Activated CD4-positive, alpha-beta T cell treated with anti-CD3 and anti-CD28 coated beads, Interleukin-2, amount 50 U/mL, for 24 hours (primary cell): ENCODE results near the gene BORCS8.
"Not testable (repeated sequence)": the region's sequence is repeated elsewhere in the genome, so short reads cannot be mapped to it uniquely, and the experiment has no call there.

ENCODE experiments used
- DNase-seq, 2 donors: peaks; one replicate each; pipeline ENCODE4 v3.0.0-alpha.2; 2020; ENCODE audit warnings: low read depth in 1 of 2, low spot score in 1 of 2

Gene BORCS8

DNA sequence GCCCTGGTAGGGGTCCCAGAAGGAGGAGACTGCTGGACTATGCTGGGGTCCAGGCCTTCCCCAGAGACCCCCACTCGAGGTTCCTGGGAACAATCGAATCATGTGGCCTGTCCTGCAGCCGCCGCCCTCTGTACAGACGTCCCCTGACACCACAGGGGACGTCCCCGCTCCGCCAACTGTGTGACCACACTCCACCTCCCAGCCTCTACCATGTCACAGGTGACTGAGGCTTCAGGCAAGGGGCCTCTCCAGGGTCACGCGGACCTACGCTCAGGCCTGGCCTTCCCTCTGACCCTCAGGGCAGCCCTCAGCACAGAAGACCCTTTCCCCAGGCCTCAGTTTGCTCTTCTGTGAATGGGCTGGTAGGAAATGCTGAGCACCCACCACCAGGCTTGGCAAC lies 40.5 kb downstream of the BORCS8 start:
- no peak for DNase-seq

DNA sequence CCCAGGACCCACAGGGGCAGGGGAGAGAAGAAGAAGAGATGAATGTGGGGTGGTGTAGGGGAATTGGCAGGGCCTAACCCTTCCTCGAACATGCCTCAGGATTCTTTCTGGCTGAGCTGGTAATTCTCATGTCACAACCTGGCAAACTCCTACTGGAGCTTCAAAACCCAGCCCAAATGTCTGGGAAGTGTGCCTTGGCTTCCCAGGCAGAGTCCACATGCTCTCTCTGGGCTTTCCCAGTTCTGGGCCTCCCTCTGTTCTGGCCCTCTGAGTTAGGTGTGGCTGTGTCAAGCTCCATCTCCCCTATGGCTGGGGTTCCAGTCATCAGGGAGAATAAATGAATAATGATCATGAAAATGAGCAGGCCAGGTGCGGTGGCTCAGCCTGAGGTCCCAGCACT lies 42.5 kb downstream of the BORCS8 start:
- DNase-seq: no peak

- not testable (repeated sequence) for DNase-seq
These were observed 43.4 kb downstream of the BORCS8 start for GRCh38 chr19:19148504-19148903.

DNA sequence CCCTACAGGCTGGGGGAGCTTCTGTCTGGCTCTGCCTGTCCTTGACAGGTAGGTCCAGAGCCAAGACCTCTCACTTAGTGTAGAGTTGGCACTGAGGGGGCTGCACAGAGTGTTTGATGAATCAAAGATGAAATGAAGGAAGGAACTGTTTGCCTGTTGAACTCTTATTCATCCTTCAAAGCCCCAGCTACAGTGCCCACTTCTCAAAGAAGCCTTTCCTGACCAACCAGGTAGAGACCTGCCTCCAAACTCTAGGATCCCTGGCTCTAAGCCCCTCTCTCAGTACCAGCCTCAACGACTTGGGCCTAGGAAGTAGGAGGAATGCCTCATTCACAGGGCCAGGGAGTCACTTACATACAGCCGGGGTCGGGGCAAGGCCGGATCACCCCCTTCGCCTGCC lies 44.6 kb downstream of the BORCS8 start:
- DNase-seq: no peak

GRCh38 chr19:19146865-19147264 lies 45.1 kb downstream of the BORCS8 start:
- no peak for DNase-seq

DNA sequence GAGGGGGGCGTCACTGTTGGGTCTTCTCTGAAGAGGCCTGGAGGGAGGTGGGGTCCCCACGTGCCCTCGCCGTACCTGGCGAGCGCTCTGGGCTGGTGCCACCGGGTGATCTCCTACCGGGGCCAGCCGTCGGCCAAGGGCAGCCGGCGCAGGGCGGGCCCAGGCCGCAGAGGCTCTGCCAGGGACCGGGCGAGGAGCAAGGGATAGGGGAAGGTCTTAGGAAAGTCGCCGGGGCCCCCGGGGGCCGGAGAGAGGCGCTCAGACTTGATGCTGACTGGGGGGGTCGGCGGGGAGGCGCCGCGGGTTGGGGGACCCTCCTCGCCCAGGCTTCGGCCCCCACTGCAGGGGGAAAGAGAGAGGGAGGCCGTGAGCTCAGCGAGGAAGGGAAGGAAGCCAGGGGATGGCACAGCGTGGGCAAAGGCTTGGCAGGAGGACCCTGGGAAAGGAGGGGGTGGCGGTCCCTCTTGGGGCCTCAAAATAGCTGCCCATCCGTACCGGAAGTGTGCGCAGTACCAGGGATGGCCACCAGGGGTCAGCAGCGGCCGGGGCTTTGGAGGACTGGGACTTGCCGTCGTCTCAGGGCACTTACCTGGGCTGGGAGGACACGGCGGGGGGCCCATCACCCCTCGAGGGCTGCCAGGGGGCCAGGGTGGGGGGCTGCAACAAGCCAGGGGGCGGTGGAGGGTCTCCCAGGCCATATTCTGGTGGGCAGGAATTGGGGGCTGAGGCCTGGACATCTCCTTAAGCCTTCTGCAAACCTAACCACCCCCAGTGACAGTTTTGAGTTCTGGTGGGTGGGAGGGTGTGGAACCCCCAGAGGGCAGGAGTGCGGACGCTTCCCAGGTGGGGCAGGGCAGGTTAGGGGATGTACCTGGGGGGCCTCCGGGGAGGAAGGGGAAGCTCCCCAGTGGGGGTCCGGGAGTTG lies 46.0 kb downstream of the BORCS8 start:
- DNase-seq: peak; percentile 79 to 92

- DNase-seq: no peak
These were observed 46.7 kb downstream of the BORCS8 start for GRCh38 chr19:19145281-19145680.

- DNase-seq: no peak
These were observed 49.6 kb downstream of the BORCS8 start for GRCh38 chr19:19142347-19142746.

GRCh38 chr19:19140476-19140875 lies 51.5 kb downstream of the BORCS8 start:
- DNase-seq: no peak

- DNase-seq: no peak
These were observed 52.1 kb downstream of the BORCS8 start for GRCh38 chr19:19139876-19140229.

DNA sequence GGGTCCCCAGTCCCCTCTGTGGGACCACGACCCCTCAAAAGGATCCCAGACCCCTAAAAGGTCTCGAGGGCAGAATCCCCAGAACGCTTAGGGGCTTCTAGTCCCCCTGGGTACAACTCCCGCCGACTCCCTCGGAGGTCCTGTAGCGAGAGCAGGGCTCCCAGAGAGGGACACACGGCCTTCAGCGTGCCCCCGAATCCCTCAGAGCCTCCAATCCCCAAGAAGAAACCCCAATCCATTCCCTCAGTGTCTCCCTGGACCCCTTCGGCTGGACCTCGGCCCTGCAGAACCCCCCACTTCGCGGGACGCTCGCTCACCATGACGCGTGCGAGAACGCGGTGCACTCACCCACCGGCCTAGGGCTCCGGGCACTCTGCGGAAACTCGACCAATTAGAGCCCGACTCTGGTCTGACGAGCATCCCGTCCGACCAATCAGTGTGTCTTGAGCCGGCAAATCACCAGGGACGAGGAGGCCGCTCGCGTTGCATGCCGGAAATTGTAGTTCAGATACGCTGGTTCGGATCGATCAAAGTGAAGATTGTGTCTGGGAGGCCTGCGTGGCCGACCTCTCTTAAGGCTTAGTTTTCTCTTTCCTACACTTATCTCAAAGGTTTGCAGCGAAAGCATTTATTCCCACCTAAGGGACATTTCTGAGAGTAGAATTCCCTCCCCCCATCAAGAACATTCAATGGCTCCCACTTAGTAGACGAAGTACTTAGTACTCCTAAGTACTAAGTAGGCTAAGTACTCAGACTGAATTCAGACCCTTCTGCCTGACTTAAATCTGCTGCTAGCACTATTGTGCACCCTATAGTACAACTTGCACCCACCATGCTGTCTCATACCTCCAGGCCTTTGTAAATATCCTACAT lies 53.6 kb downstream of the BORCS8 start, which contains the start of gene TMEM161A:
TSS of gene TMEM161A (minus strand) at position 370 of the 873 bp plus-strand sequence. CDS start at position 320, 50 bp downstream.
- DNase-seq: peak; percentile 81 to 97

- DNase-seq: peak in 1 of 2 donors; percentile 6
These were observed 54.3 kb downstream of the BORCS8 start for GRCh38 chr19:19137556-19138108.

DNA sequence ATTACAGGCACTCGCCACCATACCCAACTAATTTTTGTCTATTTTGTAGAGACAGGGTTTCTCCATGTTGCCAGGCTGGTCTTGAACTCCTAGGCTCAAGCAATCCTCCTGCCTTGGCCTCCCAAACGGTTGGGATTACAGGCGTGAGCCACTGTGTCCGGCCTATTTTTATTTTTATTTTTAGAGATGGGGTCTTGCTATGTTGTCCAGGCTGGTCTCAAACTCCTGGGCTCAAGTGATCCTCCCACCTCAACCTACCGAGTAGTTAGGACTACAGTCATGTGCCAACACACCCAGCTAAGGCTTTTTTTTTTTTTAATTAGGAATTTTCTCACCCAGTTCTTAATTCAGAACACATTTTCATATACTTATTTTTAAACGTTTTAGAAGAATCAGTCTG lies 56.2 kb downstream of the BORCS8 start:
- not testable (repeated sequence) for DNase-seq

DNA sequence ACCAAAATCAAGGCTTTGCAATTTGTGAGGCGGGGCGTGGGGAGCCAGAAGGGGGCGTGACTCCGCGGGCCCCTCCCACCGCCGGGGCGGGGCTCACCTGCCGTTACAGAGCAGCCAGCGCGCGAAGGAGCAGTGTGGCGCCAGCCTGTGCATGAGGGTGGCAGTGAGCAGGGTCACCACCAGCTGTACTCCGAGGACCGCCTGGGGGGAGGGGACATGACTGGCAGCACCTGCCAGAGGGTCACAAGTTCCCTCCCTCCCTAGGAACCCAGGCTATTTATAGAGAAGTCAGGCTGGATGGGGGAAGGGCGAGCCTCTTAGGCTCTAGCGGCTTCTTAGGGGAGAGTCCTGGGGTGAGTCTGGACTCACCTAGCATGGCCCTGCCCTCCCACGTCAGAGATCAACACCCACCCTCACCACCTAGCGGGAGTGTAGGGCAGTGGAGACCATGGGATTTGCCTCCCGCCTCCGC lies 57.2 kb downstream of the BORCS8 start:
- DNase-seq: no peak

- DNase-seq: no peak
These were observed 58.0 kb downstream of the BORCS8 start for GRCh38 chr19:19133985-19134384.

GRCh38 chr19:19132912-19133311 lies 59.0 kb downstream of the BORCS8 start:
- no peak for DNase-seq

DNA sequence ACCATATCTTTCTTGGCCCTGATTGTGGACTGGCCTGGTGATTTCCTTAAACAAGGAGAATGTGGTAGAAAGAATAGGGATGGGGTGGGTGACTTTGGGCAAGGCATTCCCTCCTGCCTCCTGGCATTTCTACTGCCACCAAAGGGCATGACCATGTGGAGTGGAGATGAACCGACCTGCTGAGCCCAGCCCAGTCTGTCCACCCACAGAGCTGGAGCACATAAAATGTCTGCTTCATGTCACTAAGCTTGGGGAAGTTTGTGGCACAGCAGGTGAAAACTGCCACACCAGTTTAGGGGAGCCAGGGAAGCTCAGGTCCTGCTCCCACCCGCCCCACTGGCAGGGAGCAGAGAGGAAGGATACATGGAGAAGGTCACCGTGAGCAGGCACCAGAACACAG lies 60.0 kb downstream of the BORCS8 start:
- no peak for DNase-seq
